OCI-LY3 (cell line): Measurements from ENCODE around the gene BRD2.

Experiments
- H2AFZ ChIP-seq: fragments of 200-600, 300-600 bp; shearing (Covaris generic); 2 replicates; pipeline ENCODE4 v1.6.0; 2014; ENCODE audit warnings: antibody characterized with exemption, low read depth, low read length
- H3K27ac ChIP-seq: fragments of 200-600, 300-600 bp; sonication (generic); 2 replicates; pipeline ENCODE4 v1.5.1; 2014; ENCODE audit warnings: mild to moderate bottlenecking, low read length, moderate library complexity, mixed read lengths
- H3K27me3 ChIP-seq: fragments of 200-600, 300-600 bp; sonication (generic); 2 replicates; pipeline ENCODE4 v1.6.1; 2014; ENCODE audit warnings: low read depth, low read length, mixed read lengths
- H3K36me3 ChIP-seq: fragments of 200-600, 300-600 bp; sonication (generic); replicated peaks from 2 replicates; pipeline ENCODE3; 2014; ENCODE audit warnings: low read depth, low read length, mixed read lengths
- H3K4me1 ChIP-seq: fragments of 300-600, 200-600 bp; sonication (generic); 2 replicates; pipeline ENCODE4 v1.6.1; 2014; ENCODE audit warnings: low read length, mixed read lengths
- H3K4me2 ChIP-seq: fragments of 200-600, 300-600 bp; sonication (generic); 2 replicates; pipeline ENCODE4 v1.6.1; 2014; ENCODE audit warnings: low read length, mixed read lengths
- H3K4me3 ChIP-seq: fragments of 300-600, 200-600 bp; sonication (generic); 2 replicates; pipeline ENCODE4 v1.5.1; 2014; ENCODE audit warnings: antibody characterized with exemption, mild to moderate bottlenecking, low read length, moderate library complexity
- H3K79me2 ChIP-seq: fragments of 300-600, 200-600 bp; shearing (Covaris generic); 2 replicates; pipeline ENCODE4 v1.6.1; 2014; ENCODE audit warnings: mild to moderate bottlenecking, low read length, mixed read lengths
- H3K9ac ChIP-seq: fragments of 300-600, 200-600 bp; shearing (Covaris generic); 2 replicates; pipeline ENCODE4 v1.6.0; 2014; ENCODE audit warnings: mild to moderate bottlenecking, low read length, moderate library complexity
- H3K9me3 ChIP-seq: fragments of 200-600, 300-600 bp; shearing (Covaris generic); 2 replicates; pipeline ENCODE4 v1.6.1; 2014; ENCODE audit warnings: low read length, mixed read lengths; ENCODE audit not compliant: insufficient read depth
- H4K20me1 ChIP-seq: fragments of 200-600, 300-600 bp; sonication (generic); 2 replicates; pipeline ENCODE4 v1.6.1; 2016; ENCODE audit warnings: low read length, mixed read lengths; ENCODE audit not compliant: insufficient read depth
- EZH2phosphoT487 ChIP-seq: fragments of 200-600 bp; shearing (Covaris generic); IDR thresholded peaks from 2 replicates; pipeline ENCODE4 v1.6.1; 2018; ENCODE audit warnings: antibody characterized with exemption, mixed run types, low read depth
- TF ChIP-seq, protein P1 (sequence below): fragments of 200-600, 300-600 bp; sonication (generic); IDR thresholded peaks from 2 replicates; pipeline ENCODE4 v1.5.1; 2014; ENCODE audit warnings: antibody characterized with exemption, low read length, low read depth

BRD2 gene

DNA sequence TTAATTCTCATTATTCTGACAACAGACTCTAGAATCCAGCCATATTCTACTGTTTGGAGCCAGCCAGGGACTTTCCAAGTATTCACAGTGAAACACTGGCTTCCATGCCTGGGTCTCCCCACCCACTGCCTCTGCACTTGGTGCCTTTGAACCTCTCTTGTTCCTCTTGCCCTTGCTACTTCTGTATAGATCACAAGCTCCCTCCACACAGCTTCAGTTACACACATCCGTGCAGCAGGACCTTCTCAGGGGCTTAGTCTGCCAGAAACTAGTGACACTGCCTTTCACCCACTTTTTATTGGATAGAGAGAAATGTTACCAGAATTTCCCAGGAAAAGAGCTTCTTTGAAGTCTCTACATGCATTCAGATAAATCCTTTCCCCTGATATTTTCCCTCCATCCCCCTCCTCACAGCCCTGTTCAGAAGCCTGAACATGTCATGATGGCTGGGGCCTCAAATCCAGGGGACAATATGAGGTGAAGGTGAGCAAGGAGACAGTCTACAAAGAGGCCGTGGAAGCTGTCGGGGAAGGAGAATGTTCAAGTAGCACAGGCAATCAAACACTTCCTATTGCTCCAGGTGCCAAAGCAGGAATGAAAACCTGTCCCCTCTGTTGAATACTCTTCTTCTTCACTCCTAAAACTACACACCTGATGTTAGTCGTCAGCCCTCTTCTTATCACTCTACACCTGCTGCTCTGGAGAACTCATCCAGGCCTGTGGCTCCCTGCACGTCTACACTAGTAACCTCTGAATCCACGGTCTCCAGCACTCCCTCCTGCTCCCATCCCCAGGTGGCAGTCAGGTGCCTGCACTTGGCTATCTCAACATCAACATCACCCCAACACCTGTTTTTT is 61.2 kb downstream of the BRD2 start:
- Histone ChIP-seq H4K20me1 (no peaks in the 10 kb centered on the region), H3K4me3 (peak overlapping the region; percentile 69), H3K4me2 (peak overlapping the region; percentile 93), H3K9me3 (0 out of 2 replicates have a peak, but pooled peaks cover 4% of the 10 kb centered on the region), H3K4me1 (peaks cover 41% of the 10 kb centered on the region), H3K36me3 (no peaks in the 10 kb centered on the region), H3K79me2 (no peaks in the 10 kb centered on the region), H3K9ac (peak overlapping the region; percentile 81), H3K27me3 (no peaks in the 10 kb centered on the region), H3K27ac (peak overlapping the region; percentile 97), H2AFZ (no peak overlapping the region)
- no peak for TF ChIP-seq EZH2phosphoT487
- TF ChIP-seq, protein P1, sequence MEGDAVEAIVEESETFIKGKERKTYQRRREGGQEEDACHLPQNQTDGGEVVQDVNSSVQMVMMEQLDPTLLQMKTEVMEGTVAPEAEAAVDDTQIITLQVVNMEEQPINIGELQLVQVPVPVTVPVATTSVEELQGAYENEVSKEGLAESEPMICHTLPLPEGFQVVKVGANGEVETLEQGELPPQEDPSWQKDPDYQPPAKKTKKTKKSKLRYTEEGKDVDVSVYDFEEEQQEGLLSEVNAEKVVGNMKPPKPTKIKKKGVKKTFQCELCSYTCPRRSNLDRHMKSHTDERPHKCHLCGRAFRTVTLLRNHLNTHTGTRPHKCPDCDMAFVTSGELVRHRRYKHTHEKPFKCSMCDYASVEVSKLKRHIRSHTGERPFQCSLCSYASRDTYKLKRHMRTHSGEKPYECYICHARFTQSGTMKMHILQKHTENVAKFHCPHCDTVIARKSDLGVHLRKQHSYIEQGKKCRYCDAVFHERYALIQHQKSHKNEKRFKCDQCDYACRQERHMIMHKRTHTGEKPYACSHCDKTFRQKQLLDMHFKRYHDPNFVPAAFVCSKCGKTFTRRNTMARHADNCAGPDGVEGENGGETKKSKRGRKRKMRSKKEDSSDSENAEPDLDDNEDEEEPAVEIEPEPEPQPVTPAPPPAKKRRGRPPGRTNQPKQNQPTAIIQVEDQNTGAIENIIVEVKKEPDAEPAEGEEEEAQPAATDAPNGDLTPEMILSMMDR = no peak

DNA sequence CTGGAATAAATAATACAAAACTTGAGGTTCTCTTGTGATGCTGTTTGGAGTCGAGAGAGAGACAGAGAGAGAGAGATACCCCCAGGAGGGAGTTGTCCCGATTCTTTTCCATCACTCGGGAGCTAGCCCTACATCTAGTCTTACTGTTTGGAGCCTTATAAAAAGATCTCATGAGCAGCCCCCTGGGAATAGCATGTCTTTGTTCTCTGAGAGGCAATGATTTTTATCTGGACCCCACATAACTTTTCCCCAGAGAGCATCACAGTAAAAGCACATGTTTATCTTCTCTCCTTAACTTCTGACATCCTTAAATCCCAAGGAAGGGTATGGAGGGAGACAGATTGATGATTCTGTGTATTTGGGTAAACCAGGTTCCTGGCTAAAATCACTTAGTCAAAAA is 61.9 kb downstream of the BRD2 start:
- peaks cover 41% of the 10 kb centered on the region for H3K4me1 ChIP-seq
- no peaks in the 10 kb centered on the region for H3K27me3 ChIP-seq
- peak overlapping the region; percentile 97 for H3K27ac ChIP-seq
- no peak for TF ChIP-seq EZH2phosphoT487
- TF ChIP-seq, protein P1 = no peak
- peak overlapping the region; percentile 93 for H3K4me2 ChIP-seq
- H3K9me3 ChIP-seq = 0 out of 2 replicates have a peak, but pooled peaks cover 9% of the 10 kb centered on the region
- peak overlapping the region; percentile 69 for H3K4me3 ChIP-seq
- H3K36me3 ChIP-seq = peaks cover 3% of the 10 kb centered on the region
- no peak overlapping the region for H2AFZ ChIP-seq
- H3K79me2 ChIP-seq = no peaks in the 10 kb centered on the region
- H3K9ac ChIP-seq = peak overlapping the region; percentile 81
- H4K20me1 ChIP-seq = no peaks in the 10 kb centered on the region
